ENCODE results near the gene DCST2.

Gene DCST2

DNA sequence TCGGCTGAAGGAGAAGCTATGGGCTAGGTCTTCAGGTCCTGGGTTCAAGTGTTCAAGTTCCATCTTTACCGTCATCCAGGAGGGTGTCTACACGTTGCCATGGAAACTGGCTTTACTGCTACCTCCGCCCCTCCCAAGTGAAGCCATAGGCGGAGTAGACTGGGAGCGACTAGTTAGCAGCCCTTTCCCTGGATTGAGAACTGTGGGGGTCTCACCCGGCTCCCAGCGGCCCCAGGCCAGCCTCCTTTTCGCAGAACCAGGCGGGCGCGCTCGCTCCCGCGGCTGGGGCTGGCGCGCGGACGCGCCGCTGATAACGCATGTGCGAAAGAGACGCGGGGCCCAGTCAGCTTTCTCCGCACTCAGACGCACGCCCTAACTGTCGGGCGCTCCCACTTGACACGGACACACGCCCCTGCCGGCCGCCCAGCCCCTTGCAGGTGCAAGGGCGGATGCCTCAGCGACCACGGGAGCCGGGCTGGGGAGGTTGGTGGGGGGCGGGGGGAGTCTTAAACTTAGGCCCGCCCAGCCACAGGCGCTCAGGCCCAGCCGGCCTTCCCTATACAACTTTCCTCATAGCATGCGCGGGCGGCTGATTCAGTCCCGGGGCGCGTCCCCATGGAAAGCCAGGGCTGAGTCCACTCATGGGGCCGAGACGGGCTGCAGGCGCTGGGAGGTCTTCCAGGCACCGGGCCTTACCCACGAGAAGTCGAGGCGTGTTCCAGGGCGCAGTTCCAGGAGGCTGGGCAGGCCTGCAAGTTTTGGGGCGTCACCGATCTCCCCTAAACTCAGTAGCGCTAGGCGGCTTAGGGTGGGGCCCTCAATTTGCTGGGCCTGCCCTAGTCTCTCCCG lies 37.4 kb upstream of the DCST2 start:
- H3K27me3 ChIP-seq (ENCODE audit: low read depth, low read length), result no peaks in the 10 kb centered on the region
- H3K9ac ChIP-seq (ENCODE audit: low read length), result no peak overlapping the region
- H2AFZ ChIP-seq (ENCODE audit: low read depth, low read length), result no peak overlapping the region
- peaks cover 6% of the 10 kb centered on the region for H3K4me1 ChIP-seq (ENCODE audit: low read length)
- H3K4me2 ChIP-seq (ENCODE audit: low read length), result peak overlapping the region; percentile 58
- TF ChIP-seq EZH2phosphoT487 (IDR thresholded peaks at IDR 0.05; ENCODE audit: low read depth), result no peak
- TF ChIP-seq, protein P1, sequence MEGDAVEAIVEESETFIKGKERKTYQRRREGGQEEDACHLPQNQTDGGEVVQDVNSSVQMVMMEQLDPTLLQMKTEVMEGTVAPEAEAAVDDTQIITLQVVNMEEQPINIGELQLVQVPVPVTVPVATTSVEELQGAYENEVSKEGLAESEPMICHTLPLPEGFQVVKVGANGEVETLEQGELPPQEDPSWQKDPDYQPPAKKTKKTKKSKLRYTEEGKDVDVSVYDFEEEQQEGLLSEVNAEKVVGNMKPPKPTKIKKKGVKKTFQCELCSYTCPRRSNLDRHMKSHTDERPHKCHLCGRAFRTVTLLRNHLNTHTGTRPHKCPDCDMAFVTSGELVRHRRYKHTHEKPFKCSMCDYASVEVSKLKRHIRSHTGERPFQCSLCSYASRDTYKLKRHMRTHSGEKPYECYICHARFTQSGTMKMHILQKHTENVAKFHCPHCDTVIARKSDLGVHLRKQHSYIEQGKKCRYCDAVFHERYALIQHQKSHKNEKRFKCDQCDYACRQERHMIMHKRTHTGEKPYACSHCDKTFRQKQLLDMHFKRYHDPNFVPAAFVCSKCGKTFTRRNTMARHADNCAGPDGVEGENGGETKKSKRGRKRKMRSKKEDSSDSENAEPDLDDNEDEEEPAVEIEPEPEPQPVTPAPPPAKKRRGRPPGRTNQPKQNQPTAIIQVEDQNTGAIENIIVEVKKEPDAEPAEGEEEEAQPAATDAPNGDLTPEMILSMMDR (IDR thresholded peaks at IDR 0.05; ENCODE audit: low read depth, low read length), result no peak
- H3K36me3 ChIP-seq (replicated peaks; ENCODE audit: low read depth, low read length), result peaks cover 30% of the 10 kb centered on the region
- no peaks in the 10 kb centered on the region for H3K9me3 ChIP-seq (ENCODE audit: insufficient read depth, low read length)
- H3K4me3 ChIP-seq (ENCODE audit: low read length), result peak overlapping the region; percentile 65
- no peak overlapping the region for H3K27ac ChIP-seq (ENCODE audit: low read length)
- H3K79me2 ChIP-seq (ENCODE audit: low read length), result no peaks in the 10 kb centered on the region
- H4K20me1 ChIP-seq (ENCODE audit: insufficient read depth, low read length), result no peaks in the 10 kb centered on the region

DNA sequence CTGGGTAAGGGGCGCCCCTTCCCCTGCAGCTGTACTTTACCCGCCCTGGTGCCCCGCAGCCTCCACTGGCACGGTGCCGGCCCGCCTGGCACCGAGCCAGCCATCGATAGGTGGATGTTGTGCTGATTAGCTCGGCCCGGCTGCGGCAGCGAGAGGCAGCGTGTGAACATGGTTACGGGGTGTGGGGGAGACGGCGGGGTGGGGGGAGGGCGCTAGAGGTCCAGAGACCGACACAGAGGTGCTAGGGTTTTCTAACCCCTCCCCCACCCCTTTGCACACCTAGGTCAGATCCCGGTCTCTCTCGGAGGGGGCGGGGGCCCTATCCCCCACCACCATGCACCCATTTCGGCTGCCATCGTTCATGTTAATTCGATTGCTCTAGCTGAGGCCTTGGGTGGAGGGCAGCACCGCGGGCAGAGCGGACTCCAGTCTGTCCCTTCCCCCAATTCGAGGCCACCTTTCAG lies 36.6 kb upstream of the DCST2 start:
- no peak for TF ChIP-seq EZH2phosphoT487 (IDR thresholded peaks at IDR 0.05; ENCODE audit: low read depth)
- TF ChIP-seq, protein P1 (IDR thresholded peaks at IDR 0.05; ENCODE audit: low read depth, low read length), result no peak
- Histone ChIP-seq H3K79me2 (ENCODE audit: low read length) (peaks cover under 1% of the 10 kb centered on the region), H3K9me3 (ENCODE audit: insufficient read depth, low read length) (no peaks in the 10 kb centered on the region), H3K27me3 (ENCODE audit: low read depth, low read length) (no peaks in the 10 kb centered on the region), H4K20me1 (ENCODE audit: insufficient read depth, low read length) (peaks cover under 1% of the 10 kb centered on the region; the same call in 1 of the 2 replicates), H3K36me3 (replicated peaks; ENCODE audit: low read depth, low read length) (peaks cover 30% of the 10 kb centered on the region), H3K4me1 (ENCODE audit: low read length) (peaks cover 6% of the 10 kb centered on the region), H2AFZ (ENCODE audit: low read depth, low read length) (no peak overlapping the region), H3K4me3 (ENCODE audit: low read length) (peak overlapping the region; percentile 65), H3K27ac (ENCODE audit: low read length) (no peak overlapping the region), H3K9ac (ENCODE audit: low read length) (no peak overlapping the region), H3K4me2 (ENCODE audit: low read length) (peak overlapping the region; percentile 58)

DNA sequence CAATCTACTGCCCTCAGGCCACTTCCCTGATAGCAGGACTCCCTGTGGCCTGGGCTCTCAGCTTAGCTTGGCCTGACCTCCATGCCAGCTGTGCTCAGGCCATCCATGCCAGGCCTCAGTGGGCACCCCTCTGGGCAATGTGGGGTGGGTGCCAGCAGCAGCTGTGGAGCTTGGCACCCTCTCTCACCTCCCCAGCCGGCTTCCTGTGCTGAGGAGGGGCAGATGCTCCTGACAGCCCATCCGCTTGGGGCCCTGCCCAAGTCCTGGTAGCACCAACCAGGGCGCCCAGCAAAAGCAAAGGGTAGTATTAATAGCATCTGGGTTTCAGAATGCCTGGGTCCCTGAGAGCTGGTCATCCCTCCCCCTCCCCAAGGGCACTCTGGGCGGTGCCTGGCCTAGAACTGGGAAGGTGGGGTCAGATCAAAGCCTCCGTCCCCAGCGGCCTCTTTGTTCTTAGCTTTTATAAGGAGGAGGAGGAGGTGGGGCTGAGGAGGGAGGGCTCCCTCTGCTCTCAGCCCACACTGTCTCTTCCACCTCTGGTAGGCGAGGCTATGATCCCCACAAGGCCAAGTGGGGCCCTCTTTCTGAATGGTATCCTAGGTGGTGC lies 36.1 kb upstream of the DCST2 start:
- H3K9ac ChIP-seq (ENCODE audit: low read length), result no peak overlapping the region

More for the DNA sequence above, 36.1 kb upstream of the DCST2 start:
- peaks cover 6% of the 10 kb centered on the region for H3K79me2 ChIP-seq (ENCODE audit: low read length)
- no peaks in the 10 kb centered on the region for H3K27me3 ChIP-seq (ENCODE audit: low read depth, low read length)
- peaks cover 33% of the 10 kb centered on the region for H3K36me3 ChIP-seq (replicated peaks; ENCODE audit: low read depth, low read length)
- H2AFZ ChIP-seq (ENCODE audit: low read depth, low read length), result no peak overlapping the region
- no peak overlapping the region for H3K27ac ChIP-seq (ENCODE audit: low read length)
- no peak overlapping the region for H3K4me3 ChIP-seq (ENCODE audit: low read length)
- H3K4me1 ChIP-seq (ENCODE audit: low read length), result peaks cover 10% of the 10 kb centered on the region
- no peak overlapping the region for H3K4me2 ChIP-seq (ENCODE audit: low read length)
- H4K20me1 ChIP-seq (ENCODE audit: insufficient read depth, low read length), result peaks cover 6% of the 10 kb centered on the region; the same call in 1 of the 2 replicates
- no peak for TF ChIP-seq EZH2phosphoT487 (IDR thresholded peaks at IDR 0.05; ENCODE audit: low read depth)
- TF ChIP-seq, protein P1 (IDR thresholded peaks at IDR 0.05; ENCODE audit: low read depth, low read length), result no peak
- H3K9me3 ChIP-seq (ENCODE audit: insufficient read depth, low read length), result no peaks in the 10 kb centered on the region
